Large intestine (tissue), 3 donors: Measurements from ENCODE around the gene GJD3. TPM values are rescaled to one million over a fixed set of nuclear protein-coding genes. Genes with fewer than 3 reads are reported as not detected.
A peak's percentile ranks its signal among the peaks of the same experiment; 100 is the strongest.

Experiments used
- DNase-seq, 2 donors: peaks; one replicate each; pipeline versions ENCODE4 v3.0.0 to v3.0.0-alpha.2; 2013
- H3K27ac ChIP-seq: one replicate; pipeline ENCODE4 v1.5.1; 2013; ENCODE audit warnings: low read length
- H3K27me3 ChIP-seq: 2 replicates; pipeline ENCODE4 v1.6.1; 2013; ENCODE audit warnings: low read length; ENCODE audit not compliant: control insufficient read depth, insufficient read depth
- H3K36me3 ChIP-seq: 2 replicates; pipeline ENCODE4 v1.6.1; 2013; ENCODE audit warnings: low read length; ENCODE audit not compliant: control insufficient read depth, insufficient read depth
- H3K4me1 ChIP-seq: one replicate; pipeline ENCODE4 v1.6.1; 2013; ENCODE audit warnings: low read length; ENCODE audit not compliant: control insufficient read depth, insufficient read depth
- H3K4me3 ChIP-seq: one replicate; pipeline ENCODE4 v1.5.1; 2013; ENCODE audit warnings: low read length
- H3K9me3 ChIP-seq: one replicate; pipeline ENCODE4 v1.6.1; 2013; ENCODE audit warnings: mild to moderate bottlenecking, low read depth, low read length, moderate library complexity; ENCODE audit not compliant: control insufficient read depth
- WGBS: methylation state at CpG from one replicate; pipeline ENCODE4 v1.1.5; 2013; ENCODE audit warnings: low lambda C conversion rate; ENCODE audit not compliant: insufficient coverage; 5-methylcytosine and 5-hydroxymethylcytosine counted together
- polyA plus RNA-seq: library from polyadenylated mRNA; unstranded; fragments of 120-200 nt; gene quantifications from one replicate; pipeline ENCODE4 v1.2.1, GENCODE V29; 2013

GJD3 gene
- polyA plus RNA-seq, 1 donor = 0.36 TPM

DNA sequence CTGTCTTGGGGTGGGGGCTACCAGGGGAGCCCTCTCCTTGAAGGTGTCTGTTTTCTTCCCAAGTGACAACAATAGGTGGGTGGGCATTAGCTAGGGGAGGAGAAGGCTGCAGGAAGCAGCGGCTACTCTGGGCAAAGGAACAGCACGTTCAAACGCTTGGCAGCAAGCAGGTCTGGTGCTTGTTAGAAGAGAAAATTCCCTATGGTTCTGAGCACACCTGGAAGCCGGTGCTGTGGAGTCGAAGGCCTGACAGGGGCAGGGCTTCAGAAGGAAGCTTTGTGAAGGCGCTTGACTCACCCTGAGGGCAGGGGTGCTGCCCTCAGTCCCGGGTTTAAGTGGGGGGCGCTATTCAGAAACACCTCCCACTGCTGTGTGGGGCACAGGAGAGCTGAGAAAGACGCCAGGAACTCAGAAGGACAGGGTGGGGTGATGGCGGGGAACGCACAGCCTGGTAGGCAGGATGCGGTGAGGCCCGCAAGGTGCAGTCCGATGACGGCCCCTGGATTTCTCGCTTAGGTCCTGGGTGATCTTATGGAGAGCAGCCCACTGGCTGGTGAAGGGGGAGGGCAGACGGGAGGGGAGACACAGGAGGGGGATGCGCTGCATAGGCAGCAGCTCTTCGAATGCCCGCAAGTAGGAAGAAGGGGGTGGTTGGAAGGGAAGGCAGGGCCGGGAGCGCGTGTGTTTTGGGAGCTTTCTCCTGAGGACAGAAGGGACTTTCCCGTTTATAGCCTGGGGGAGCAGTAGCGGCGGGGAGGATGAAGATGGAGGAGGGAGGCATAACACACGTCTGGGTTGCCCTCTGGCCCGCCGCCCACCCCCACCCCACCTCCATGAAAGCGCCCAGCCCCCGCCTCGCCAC lies 3.2 kb downstream of the GJD3 start:
- Histone ChIP-seq H3K4me1 (peaks cover 8% of the 10 kb centered on the region), H3K9me3 (no peaks in the 10 kb centered on the region), H3K27me3 (peaks cover 40% of the 10 kb centered on the region), H3K36me3 (peaks cover 7% of the 10 kb centered on the region), H3K27ac (no peak overlapping the region), H3K4me3 (no peak overlapping the region)
- no peak for DNase-seq
- no CpG with 5 or more reads among the region's 32 CpGs for WGBS

DNA sequence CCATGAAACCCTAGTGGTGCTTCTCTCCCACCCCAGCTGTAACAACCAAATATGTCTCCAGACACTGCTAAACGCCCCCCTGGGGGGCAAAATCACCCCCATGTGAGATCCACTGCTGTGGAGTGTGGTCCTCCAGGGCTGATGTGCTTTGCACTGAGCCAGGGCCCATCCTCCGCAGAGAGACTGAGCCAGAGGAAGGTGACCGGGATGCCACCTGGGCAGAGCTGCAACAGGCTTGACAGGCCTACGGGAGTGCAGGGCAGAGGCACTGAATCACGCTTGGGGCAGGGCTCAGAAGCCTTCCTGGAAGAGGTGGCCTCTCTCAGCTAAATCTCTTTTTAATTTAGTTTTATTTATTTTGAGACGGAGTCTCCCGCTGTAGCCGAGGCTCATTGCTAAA lies 4.4 kb downstream of the GJD3 start:
- H3K36me3 ChIP-seq = peaks cover 19% of the 10 kb centered on the region
- no CpG with 5 or more reads among the region's 8 CpGs for WGBS
- H3K4me3 ChIP-seq = no peak overlapping the region
- H3K4me1 ChIP-seq = peaks cover 16% of the 10 kb centered on the region
- H3K27ac ChIP-seq = no peak overlapping the region
- peaks cover 40% of the 10 kb centered on the region for H3K27me3 ChIP-seq
- H3K9me3 ChIP-seq = no peaks in the 10 kb centered on the region
- DNase-seq = no peak

DNA sequence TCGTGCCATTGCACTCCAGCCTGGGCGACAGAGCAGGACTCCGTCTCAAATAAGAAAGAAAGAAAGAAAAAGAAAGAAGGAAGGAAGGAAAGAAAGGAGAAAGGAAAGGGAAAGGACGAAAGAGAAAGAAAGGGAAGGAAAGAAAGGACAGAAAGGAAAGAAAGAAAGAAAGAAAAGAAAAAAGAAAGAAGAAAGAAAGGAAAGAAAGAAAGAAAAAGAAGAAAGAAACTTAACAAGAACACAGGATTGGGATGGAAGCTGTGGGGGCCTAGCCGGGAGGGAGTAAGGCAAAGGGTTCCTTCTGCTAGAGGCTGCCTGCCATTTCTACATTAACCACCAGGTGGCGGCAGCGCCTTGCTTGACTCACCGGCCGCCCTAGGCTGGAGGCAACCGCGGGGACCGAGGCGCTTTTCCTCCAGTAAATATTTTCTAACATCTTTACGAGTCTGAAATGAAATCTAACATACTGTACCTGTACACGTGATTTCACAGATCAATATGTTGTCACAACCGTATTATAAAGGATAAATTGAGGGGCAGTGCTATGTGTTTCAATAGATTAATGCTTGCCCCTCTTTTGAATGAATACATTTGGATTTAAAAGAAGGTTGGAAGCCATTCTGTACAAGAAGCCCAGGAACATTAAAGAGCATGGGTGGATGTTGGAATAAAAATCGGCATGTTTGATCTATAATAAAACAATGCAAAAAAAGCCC lies 6.1 kb downstream of the GJD3 start:
- H3K27me3 ChIP-seq = peaks cover 24% of the 10 kb centered on the region
- H3K27ac ChIP-seq = no peak overlapping the region
- H3K4me3 ChIP-seq = no peak overlapping the region
- H3K4me1 ChIP-seq = peaks cover 15% of the 10 kb centered on the region
- DNase-seq = peak; percentile 74 to 77
- H3K9me3 ChIP-seq = no peaks in the 10 kb centered on the region
- peaks cover 35% of the 10 kb centered on the region for H3K36me3 ChIP-seq
- WGBS = 65% methylated on average over 4 of the region's 17 CpGs

DNA sequence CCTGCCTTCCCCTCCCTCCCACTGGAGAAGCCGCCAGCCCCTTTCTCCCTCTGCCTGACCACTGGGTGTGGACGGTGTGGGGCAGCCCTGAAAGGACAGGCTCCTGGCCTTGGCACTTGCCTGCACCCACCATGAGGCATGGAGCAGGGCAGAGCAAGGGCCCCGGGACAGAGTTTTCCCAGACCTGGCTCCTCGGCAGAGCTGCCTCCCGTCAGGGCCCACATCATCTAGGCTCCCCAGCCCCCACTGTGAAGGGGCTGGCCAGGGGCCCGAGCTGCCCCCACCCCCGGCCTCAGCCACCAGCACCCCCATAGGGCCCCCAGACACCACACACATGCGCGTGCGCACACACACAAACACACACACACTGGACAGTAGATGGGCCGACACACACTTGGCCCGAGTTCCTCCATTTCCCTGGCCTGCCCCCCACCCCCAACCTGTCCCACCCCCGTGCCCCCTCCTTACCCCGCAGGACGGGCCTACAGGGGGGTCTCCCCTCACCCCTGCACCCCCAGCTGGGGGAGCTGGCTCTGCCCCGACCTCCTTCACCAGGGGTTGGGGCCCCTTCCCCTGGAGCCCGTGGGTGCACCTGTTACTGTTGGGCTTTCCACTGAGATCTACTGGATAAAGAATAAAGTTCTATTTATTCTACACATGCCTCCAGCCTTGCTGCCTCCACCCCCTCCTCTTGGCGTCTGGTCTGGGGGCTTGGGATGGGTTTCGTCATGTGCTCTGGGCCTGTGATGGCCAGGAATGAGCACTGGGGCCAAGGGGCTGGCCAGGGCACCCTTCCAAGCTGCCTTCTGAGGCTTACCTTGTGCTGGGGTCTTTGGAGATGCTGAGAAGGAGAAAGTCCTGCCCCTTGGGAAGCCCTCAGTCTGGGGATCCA lies 7.3 kb downstream of the GJD3 start:
- WGBS = no CpG with 5 or more reads among the region's 19 CpGs
- DNase-seq = no peak
- no peak overlapping the region for H3K4me3 ChIP-seq
- H3K4me1 ChIP-seq = peaks cover 21% of the 10 kb centered on the region
- H3K36me3 ChIP-seq = peaks cover 47% of the 10 kb centered on the region
- H3K27me3 ChIP-seq = peaks cover 18% of the 10 kb centered on the region
- no peak overlapping the region for H3K27ac ChIP-seq
- no peaks in the 10 kb centered on the region for H3K9me3 ChIP-seq

DNA sequence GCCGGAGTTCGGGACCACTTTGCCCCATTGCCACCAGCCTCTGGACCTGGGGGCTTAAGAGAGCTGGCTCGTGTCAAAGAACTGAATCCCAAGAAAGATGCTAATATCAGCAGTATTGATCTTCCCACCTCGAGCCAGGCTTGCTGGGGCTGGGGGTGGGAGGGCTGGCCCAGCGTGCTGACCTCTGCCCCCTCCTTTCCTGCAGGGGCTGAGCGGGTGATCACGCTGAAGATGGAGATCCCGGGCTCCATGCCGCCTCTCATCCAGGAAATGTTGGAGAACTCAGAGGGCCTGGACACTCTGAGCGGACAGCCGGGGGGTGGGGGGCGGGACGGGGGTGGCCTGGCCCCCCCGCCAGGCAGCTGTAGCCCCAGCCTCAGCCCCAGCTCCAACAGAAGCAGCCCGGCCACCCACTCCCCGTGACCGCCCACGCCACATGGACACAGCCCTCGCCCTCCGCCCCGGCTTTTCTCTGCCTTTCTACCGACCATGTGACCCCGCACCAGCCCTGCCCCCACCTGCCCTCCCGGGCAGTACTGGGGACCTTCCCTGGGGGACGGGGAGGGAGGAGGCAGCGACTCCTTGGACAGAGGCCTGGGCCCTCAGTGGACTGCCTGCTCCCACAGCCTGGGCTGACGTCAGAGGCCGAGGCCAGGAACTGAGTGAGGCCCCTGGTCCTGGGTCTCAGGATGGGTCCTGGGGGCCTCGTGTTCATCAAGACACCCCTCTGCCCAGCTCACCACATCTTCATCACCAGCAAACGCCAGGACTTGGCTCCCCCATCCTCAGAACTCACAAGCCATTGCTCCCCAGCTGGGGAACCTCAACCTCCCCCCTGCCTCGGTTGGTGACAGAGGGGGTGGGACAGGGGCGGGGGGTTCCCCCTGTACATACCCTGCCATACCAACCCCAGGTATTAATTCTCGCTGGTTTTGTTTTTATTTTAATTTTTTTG lies 8.5 kb downstream of the GJD3 start:
- Histone ChIP-seq H3K36me3 (peaks cover 59% of the 10 kb centered on the region), H3K27me3 (peaks cover 8% of the 10 kb centered on the region), H3K9me3 (no peaks in the 10 kb centered on the region), H3K27ac (no peak overlapping the region), H3K4me1 (peaks cover 32% of the 10 kb centered on the region), H3K4me3 (no peak overlapping the region)
- DNase-seq = no peak
- WGBS = 80% methylated on average over 1 of the region's 33 CpGs

DNA sequence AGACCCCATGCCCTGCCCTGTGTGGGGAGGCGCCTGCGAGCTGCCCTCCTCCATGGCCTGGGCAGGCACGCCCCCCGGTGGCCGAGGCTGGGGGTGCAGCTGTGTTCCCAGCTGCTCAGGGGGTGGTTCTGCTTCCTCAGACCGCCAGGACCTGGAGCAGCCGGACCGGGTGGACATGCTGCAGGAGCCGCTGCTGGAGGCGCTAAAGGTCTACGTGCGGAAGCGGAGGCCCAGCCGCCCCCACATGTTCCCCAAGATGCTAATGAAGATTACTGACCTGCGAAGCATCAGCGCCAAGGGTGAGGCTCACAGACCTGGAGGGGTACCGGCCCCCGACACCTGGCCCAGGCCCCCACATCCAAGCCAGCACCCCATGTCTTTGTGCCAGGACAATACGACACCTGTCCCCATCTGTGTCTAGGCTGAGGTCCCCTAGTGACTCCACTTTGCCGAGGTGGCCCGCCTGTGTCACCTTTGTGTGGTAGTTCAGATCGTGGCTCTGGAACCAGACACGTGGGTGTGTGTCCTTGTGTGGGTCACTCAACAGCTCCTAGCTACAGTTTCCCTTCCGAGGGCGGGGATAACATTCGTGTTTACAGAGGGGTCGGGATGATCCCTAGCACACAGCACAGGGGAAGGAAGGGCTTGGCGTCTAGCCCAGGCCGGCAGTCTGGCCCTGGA lies 9.3 kb downstream of the GJD3 start:
- peaks cover 66% of the 10 kb centered on the region for H3K36me3 ChIP-seq
- H3K27me3 ChIP-seq = peaks cover 2% of the 10 kb centered on the region
- no peak overlapping the region for H3K27ac ChIP-seq
- peak in 1 of 2 donors; percentile 48 for DNase-seq
- WGBS = no CpG with 5 or more reads among the region's 29 CpGs
- no peaks in the 10 kb centered on the region for H3K9me3 ChIP-seq
- no peak overlapping the region for H3K4me3 ChIP-seq
- peaks cover 36% of the 10 kb centered on the region for H3K4me1 ChIP-seq

DNA sequence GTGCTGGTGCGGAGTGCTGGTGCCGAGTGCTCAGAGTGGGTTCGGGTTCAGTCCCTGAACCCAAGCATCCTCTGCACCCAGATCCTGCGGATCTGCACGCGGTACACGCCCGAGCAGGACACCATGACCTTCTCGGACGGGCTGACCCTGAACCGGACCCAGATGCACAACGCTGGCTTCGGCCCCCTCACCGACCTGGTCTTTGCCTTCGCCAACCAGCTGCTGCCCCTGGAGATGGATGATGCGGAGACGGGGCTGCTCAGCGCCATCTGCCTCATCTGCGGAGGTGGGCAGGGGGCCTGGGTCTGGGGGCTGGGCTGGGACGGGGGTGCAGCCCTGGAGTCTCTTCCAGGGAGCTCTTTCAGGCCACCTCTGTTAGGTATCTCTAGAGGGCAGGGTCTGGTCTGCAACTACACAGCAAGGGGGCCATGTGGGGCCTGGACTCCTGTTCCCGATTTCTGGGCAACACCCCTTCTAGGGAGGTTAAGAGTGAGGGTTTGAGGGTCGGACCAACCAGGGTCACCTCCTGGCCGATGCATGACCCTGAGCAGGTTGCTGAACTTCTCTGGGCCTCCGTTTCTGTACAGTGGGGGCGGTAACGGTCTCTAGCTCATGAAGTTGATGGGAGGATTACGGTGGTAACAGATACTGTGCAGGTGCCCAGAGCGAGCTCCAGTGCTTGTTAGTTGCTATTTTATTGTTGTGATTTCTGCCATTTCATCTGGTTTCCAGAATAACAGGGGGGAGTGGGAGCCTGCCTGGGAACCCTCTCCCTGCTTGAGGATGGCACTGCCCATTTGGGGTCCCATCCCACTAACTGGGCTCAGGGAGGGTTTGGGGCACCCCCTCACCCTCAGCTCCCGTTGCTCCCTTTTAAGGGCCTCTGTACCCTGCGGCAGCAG lies 10.1 kb downstream of the GJD3 start:
- DNase-seq = no peak
- WGBS = no CpG with 5 or more reads among the region's 30 CpGs
- peaks cover 74% of the 10 kb centered on the region for H3K36me3 ChIP-seq
- H3K4me1 ChIP-seq = peaks cover 44% of the 10 kb centered on the region
- H3K27me3 ChIP-seq = no peaks in the 10 kb centered on the region
- H3K27ac ChIP-seq = no peak overlapping the region
- no peak overlapping the region for H3K4me3 ChIP-seq
- H3K9me3 ChIP-seq = no peaks in the 10 kb centered on the region

DNA sequence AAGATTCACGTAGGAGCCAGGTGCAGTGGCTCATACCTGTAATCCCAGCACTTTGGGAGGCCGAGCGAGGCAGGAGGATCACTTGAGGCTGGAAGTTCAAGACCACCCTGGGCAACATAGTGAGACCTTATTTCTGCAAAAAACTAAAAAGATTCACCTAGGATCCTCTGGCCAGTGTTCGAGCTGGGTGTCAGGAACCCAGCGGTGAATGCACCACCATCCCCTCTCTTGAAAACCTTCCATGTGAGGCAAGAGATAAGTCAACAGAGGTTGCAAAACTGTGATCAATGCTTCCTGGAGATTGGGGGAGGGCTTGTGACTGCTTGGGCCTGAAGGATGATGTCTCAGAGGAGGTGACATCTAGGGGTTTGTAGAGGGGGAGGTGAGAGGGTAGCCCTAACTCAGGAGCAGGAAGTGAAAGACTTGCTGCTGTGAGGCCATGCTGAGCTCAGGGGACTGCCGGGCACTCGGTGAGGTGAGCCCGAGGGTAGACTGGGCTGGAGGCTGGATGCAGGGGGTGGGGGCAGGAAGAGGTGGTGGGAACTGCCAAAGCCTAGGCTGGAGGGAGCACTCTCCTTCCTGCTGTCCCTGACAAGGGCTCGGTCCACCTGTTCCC lies 11.7 kb downstream of the GJD3 start:
- no peak for DNase-seq
- H3K4me1 ChIP-seq = peaks cover 59% of the 10 kb centered on the region
- no peaks in the 10 kb centered on the region for H3K9me3 ChIP-seq
- H3K36me3 ChIP-seq = peaks cover 88% of the 10 kb centered on the region
- no peak overlapping the region for H3K4me3 ChIP-seq
- H3K27me3 ChIP-seq = no peaks in the 10 kb centered on the region
- H3K27ac ChIP-seq = no peak overlapping the region
- WGBS = no CpG with 5 or more reads among the region's 9 CpGs
